ENCODE results near the gene DELE1. TPM values are rescaled to one million over a fixed set of nuclear protein-coding genes. Genes with fewer than 3 reads are reported as not detected.

DELE1 gene
- polyA plus RNA-seq, 1 experiment = 54.7 TPM

- no peak for DNase-seq (ENCODE audit: low read depth, low spot score)
- H3K4me3 ChIP-seq (ENCODE audit: low read depth, low read length) = no peak overlapping the region
- H3K9me3 ChIP-seq (ENCODE audit: control insufficient read depth, insufficient read depth, low read length) = no peaks in the 10 kb centered on the region; the same call in 1 of the 2 replicates
- ChIA-PET POLR2A (no interaction called here), CTCF (interaction anchor here (1.1 kb wide), 1 partner anchor 34 kb away, joined by 3 read pairs; no protein-coding TSS in a partner anchor)
- no peak overlapping the region for H3K27ac ChIP-seq (ENCODE audit: low read depth, low read length)
- no peak for TF ChIP-seq CTCF (IDR thresholded peaks at IDR 0.05; ENCODE audit: low read depth, low read length)
- H3K27me3 ChIP-seq (ENCODE audit: control insufficient read depth, insufficient read depth, low read length) = no peaks in the 10 kb centered on the region
Measured at GRCh38 chr5:141926434-141926833, 2.8 kb downstream of the DELE1 start.

GRCh38 chr5:141928051-141928450 lies 4.4 kb downstream of the DELE1 start:
- POLR2A ChIA-PET = no interaction called here
- H3K4me3 ChIP-seq (ENCODE audit: low read depth, low read length) = no peak overlapping the region
- H3K27me3 ChIP-seq (ENCODE audit: control insufficient read depth, insufficient read depth, low read length) = no peaks in the 10 kb centered on the region
- H3K9me3 ChIP-seq (ENCODE audit: control insufficient read depth, insufficient read depth, low read length) = no peaks in the 10 kb centered on the region; the same call in 1 of the 2 replicates
- CTCF ChIA-PET = interaction anchor here (0.7 kb wide), 1 partner anchor 32 kb away, joined by 3 read pairs; no protein-coding TSS in a partner anchor
- TF ChIP-seq CTCF (IDR thresholded peaks at IDR 0.05; ENCODE audit: low read depth, low read length) = no peak
- no peak overlapping the region for H3K27ac ChIP-seq (ENCODE audit: low read depth, low read length)
- DNase-seq (ENCODE audit: low read depth, low spot score) = no peak

- H3K27me3 ChIP-seq (ENCODE audit: control insufficient read depth, insufficient read depth, low read length) = no peaks in the 10 kb centered on the region
- no peak for TF ChIP-seq CTCF (IDR thresholded peaks at IDR 0.05; ENCODE audit: low read depth, low read length)
- POLR2A ChIA-PET = no interaction called here
- no peaks in the 10 kb centered on the region; the same call in 1 of the 2 replicates for H3K9me3 ChIP-seq (ENCODE audit: control insufficient read depth, insufficient read depth, low read length)
- no peak overlapping the region for H3K4me3 ChIP-seq (ENCODE audit: low read depth, low read length)
- DNase-seq (ENCODE audit: low read depth, low spot score) = no peak
- H3K27ac ChIP-seq (ENCODE audit: low read depth, low read length) = no peak overlapping the region
- CTCF ChIA-PET = interaction anchor here (1.6 to 1.8 kb wide), 2 partner anchors 10 to 31 kb away, joined by 4 to 8 read pairs; no protein-coding TSS in a partner anchor
Measured at GRCh38 chr5:141929398-141930058, 5.9 kb downstream of the DELE1 start.

GRCh38 chr5:141931694-141932093 lies 8.0 kb downstream of the DELE1 start:
- no peak for DNase-seq (ENCODE audit: low read depth, low spot score)
- no peak for TF ChIP-seq CTCF (IDR thresholded peaks at IDR 0.05; ENCODE audit: low read depth, low read length)
- Histone ChIP-seq H3K4me3 (ENCODE audit: low read depth, low read length) (no peak overlapping the region), H3K27me3 (ENCODE audit: control insufficient read depth, insufficient read depth, low read length) (no peaks in the 10 kb centered on the region), H3K9me3 (ENCODE audit: control insufficient read depth, insufficient read depth, low read length) (no peaks in the 10 kb centered on the region; the same call in 1 of the 2 replicates), H3K27ac (ENCODE audit: low read depth, low read length) (no peak overlapping the region)
- ChIA-PET CTCF (interaction anchor here (0.6 kb wide), 1 partner anchor 29 kb away, joined by 3 read pairs; no protein-coding TSS in a partner anchor), POLR2A (no interaction called here)

- ChIA-PET POLR2A (no interaction called here), CTCF (no interaction called here)
- no peak for DNase-seq (ENCODE audit: low read depth, low spot score)
- Histone ChIP-seq H3K9me3 (ENCODE audit: control insufficient read depth, insufficient read depth, low read length) (no peaks in the 10 kb centered on the region), H3K27ac (ENCODE audit: low read depth, low read length) (no peak overlapping the region), H3K27me3 (ENCODE audit: control insufficient read depth, insufficient read depth, low read length) (no peaks in the 10 kb centered on the region), H3K4me3 (ENCODE audit: low read depth, low read length) (no peak overlapping the region)
- TF ChIP-seq CTCF (IDR thresholded peaks at IDR 0.05; ENCODE audit: low read depth, low read length) = no peak
Measured at GRCh38 chr5:141933151-141933550, 9.5 kb downstream of the DELE1 start.
